PFSK-1 (cell line): ENCODE results near the gene EML4.

Experiments used
- FOXP2 ChIP-seq: optimal IDR thresholded peaks from 2 replicates; pipeline ENCODE3; 2011; ENCODE audit warnings: borderline replicate concordance, control low read depth, inconsistent platforms; ENCODE audit not compliant: insufficient read depth; ENCODE audit errors: extremely low read length, extremely low read depth
- POLR2AphosphoS5 ChIP-seq: IDR thresholded peaks from 2 replicates; pipeline ENCODE4 v1.6.1; 2012; ENCODE audit warnings: low read depth, mild to moderate bottlenecking, control low read depth, low read length, moderate library complexity
- SIN3A ChIP-seq: IDR thresholded peaks from 2 replicates; pipeline ENCODE4 v1.6.1; 2012; ENCODE audit warnings: mild to moderate bottlenecking, low read length, moderate library complexity, borderline replicate concordance; ENCODE audit not compliant: insufficient read depth
- TAF1 ChIP-seq: IDR thresholded peaks from 2 replicates; pipeline ENCODE4 v1.6.1; 2012; ENCODE audit warnings: low read length, control low read depth, borderline replicate concordance; ENCODE audit not compliant: insufficient read depth
- TF ChIP-seq, protein P1 (sequence below), 2 experiments: IDR thresholded peaks; 2 replicates each; pipeline versions ENCODE4 v1.6.1 to v1.8.0; 2011 to 2012; ENCODE audit warnings: low read depth in 2 of 2, low read length in 2 of 2, control low read depth in 1 of 2, inconsistent platforms in 1 of 2, mild to moderate bottlenecking in 1 of 2, moderate library complexity in 1 of 2; ENCODE audit not compliant: insufficient read depth in 1 of 2

EML4 gene

DNA sequence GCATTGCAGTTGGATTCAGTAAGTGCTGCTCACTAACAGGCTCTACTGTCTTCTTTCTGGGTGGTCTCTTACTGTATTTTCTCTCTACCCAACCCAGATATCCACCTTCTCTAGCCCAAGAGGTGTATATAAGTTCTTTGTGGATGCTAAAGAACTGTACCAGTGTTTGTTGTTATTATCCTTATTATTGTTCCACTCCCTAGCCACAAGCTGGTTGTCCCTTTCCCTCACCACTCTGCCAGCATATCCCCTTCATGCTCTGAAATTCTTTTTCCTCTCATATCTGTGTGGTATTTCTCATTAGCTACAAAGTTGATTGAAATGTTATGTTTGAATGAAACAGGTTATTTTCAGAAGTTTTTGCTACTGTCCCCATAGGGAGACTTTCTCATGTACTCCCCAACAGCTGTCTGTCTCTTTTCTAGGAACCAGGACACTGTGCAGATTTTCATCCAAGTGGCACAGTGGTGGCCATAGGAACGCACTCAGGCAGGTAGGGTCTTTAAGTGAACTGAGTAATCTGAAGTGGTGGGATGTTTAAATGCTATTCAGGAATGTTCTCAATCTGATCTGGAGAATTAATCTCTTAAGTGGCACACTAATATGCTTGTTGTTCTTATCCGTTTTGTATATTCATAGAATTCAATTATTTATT is 135.0 kb downstream of the EML4 start:
- TF ChIP-seq POLR2AphosphoS5 (no peak), FOXP2 (no peak), SIN3A (no peak), TAF1 (no peak)
- TF ChIP-seq, protein P1, sequence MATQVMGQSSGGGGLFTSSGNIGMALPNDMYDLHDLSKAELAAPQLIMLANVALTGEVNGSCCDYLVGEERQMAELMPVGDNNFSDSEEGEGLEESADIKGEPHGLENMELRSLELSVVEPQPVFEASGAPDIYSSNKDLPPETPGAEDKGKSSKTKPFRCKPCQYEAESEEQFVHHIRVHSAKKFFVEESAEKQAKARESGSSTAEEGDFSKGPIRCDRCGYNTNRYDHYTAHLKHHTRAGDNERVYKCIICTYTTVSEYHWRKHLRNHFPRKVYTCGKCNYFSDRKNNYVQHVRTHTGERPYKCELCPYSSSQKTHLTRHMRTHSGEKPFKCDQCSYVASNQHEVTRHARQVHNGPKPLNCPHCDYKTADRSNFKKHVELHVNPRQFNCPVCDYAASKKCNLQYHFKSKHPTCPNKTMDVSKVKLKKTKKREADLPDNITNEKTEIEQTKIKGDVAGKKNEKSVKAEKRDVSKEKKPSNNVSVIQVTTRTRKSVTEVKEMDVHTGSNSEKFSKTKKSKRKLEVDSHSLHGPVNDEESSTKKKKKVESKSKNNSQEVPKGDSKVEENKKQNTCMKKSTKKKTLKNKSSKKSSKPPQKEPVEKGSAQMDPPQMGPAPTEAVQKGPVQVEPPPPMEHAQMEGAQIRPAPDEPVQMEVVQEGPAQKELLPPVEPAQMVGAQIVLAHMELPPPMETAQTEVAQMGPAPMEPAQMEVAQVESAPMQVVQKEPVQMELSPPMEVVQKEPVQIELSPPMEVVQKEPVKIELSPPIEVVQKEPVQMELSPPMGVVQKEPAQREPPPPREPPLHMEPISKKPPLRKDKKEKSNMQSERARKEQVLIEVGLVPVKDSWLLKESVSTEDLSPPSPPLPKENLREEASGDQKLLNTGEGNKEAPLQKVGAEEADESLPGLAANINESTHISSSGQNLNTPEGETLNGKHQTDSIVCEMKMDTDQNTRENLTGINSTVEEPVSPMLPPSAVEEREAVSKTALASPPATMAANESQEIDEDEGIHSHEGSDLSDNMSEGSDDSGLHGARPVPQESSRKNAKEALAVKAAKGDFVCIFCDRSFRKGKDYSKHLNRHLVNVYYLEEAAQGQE (IDR thresholded peaks at IDR 0.05; ENCODE audit: insufficient read depth in 1 of 2, low read depth in 2 of 2, low read length in 2 of 2), result no peak

DNA sequence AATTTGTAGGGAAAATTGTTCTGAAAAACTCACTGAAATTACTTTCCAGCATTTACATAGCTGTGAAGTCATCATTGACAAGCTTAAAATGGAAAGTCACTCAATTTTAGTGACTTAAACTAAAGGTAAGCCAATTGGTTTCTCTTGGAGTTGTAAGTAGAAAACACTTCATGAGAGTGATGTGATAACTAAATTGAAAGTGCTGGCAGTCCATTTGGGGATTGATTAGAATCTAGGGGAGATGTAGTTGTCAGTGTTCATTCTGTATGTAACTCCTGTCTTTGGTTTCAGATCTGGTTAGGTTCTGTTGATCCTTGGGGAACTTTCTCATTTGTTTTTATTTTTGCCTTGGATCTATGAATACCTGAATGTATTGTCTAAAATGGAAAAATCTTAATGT is 138.0 kb downstream of the EML4 start:
- TF ChIP-seq TAF1 (no peak), POLR2AphosphoS5 (no peak), SIN3A (no peak), FOXP2 (no peak)
- TF ChIP-seq, protein P1 (IDR thresholded peaks at IDR 0.05; ENCODE audit: insufficient read depth in 1 of 2, low read depth in 2 of 2, low read length in 2 of 2), result no peak

DNA sequence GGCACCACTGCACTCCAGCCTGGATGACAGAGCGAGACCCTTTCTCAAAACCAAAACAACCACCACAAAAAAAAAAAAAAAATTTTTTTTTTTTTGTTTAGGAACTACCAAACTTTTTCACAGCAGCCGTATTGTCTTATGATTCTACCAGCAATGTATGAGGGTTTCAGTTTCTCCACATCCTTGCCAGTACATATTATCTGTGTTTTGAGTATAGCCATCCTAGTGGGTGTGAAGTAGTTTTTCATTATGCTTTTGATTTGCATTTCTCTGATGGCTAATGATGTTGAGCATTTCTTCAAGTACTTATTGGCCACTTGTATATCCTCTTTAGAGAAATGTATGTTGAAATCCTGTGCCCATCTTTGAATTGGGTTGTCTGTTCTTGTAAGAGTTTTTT is 140.2 kb downstream of the EML4 start:
- TF ChIP-seq, protein P1 (IDR thresholded peaks at IDR 0.05; ENCODE audit: insufficient read depth in 1 of 2, low read depth in 2 of 2, low read length in 2 of 2), result no peak
- TF ChIP-seq POLR2AphosphoS5 (no peak), SIN3A (no peak), TAF1 (no peak), FOXP2 (no peak)

DNA sequence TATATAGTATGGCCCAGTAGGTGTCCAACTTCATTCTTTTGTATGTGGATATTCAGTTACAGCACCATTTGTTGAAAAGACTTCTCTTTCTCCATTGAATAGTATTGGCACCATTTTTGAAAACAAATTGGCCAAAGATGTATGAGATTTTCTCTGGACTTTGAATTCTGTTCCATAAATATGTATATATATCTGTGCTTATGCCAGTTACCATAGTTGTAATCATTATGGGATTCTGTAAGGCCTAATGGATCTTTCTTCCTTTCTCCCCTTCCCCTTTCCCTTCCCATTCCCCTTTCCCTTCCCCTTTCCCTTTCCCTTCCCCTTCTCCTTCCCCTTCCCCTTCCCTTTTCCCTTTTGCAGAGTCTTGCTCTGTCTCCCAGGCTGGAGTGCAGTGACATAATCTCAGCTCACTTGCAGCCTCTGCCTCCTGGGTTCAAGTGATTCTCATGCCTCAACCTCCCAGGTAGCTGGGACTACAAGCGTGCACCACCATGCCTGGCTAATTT is 140.9 kb downstream of the EML4 start:
- TF ChIP-seq POLR2AphosphoS5 (no peak), FOXP2 (no peak)
- TF ChIP-seq, protein P1 (IDR thresholded peaks at IDR 0.05; ENCODE audit: insufficient read depth in 1 of 2, low read depth in 2 of 2, low read length in 2 of 2), result no peak

DNA sequence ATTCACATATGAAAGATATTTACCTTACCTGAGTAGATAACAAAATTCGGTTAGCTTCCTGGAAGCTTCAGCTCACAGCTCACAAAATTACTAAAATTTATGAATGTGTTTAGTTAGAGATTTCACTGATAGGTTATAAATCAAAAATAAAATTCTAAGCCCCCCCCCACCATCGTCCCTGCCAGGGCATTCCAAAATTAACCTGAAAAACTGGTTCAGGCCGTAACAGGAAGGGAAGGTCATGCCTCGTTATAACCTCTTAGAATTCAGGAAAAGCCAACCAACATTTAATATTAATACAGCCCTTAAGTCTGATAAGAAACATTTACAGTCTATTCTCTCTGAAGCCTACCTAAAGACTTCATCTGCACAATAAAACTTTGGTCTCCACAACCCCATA is 143.0 kb downstream of the EML4 start:
- TF ChIP-seq SIN3A, result no peak
- no peak for TF ChIP-seq POLR2AphosphoS5
- TF ChIP-seq FOXP2, result no peak
- TF ChIP-seq, protein P1 (IDR thresholded peaks at IDR 0.05; ENCODE audit: insufficient read depth in 1 of 2, low read depth in 2 of 2, low read length in 2 of 2), result no peak
- no peak for TF ChIP-seq TAF1
